Left ventricle myocardium inferior (tissue), 1 donor: Measurements from ENCODE around the gene GDF2. TPM values are rescaled to one million over a fixed set of nuclear protein-coding genes. Genes with fewer than 3 reads are reported as not detected.

Experiments used
- DNase-seq: peaks from one replicate; pipeline ENCODE4 v3.0.0-alpha.2; 2020
- H3K27ac ChIP-seq: fragments of 200-600 bp; replicated peaks from 2 replicates; pipeline ENCODE4 v1.8.0; 2021
- H3K27me3 ChIP-seq: fragments of 200-600 bp; 2 replicates; pipeline ENCODE4 v1.8.0; 2021; ENCODE audit warnings: low read depth
- H3K36me3 ChIP-seq: fragments of 200-600 bp; 2 replicates; pipeline ENCODE4 v1.8.0; 2021
- H3K4me1 ChIP-seq: fragments of 200-600 bp; 2 replicates; pipeline ENCODE4 v1.8.0; 2021
- H3K4me3 ChIP-seq: fragments of 200-600 bp; 2 replicates; pipeline ENCODE4 v1.8.0; 2021; ENCODE audit warnings: mild to moderate bottlenecking, moderate library complexity
- H3K9me3 ChIP-seq: fragments of 200-600 bp; replicated peaks from 2 replicates; pipeline ENCODE4 v1.8.0; 2021
- intact Hi-C: fragments of 100-400 bp; cut with micrococcal nuclease; formaldehyde crosslinking; loops from one replicate; pipeline ENCODE4 v1.11.0; 2022
- total RNA-seq: library from RNA; stranded (reverse); fragmentation: NEBNext Ultra II Directional; extraction: Animal tissue kit (Norgen Biotek cat#: 25700); gene quantifications from one replicate; pipeline ENCODE4 v1.2.1, GENCODE V29; 2021
- TF ChIP-seq, protein P1 (sequence below): fragments of 200-600 bp; IDR thresholded peaks from 2 replicates; pipeline ENCODE4 v1.8.0; 2021; ENCODE audit warnings: antibody characterized with exemption, mild to moderate bottlenecking, borderline replicate concordance
- donor health status: DM: no; HTN: yes; CAD: no; lungs with severe emphysema.

GDF2 gene
- total RNA-seq, 1 donor from 2014 or later: not detected

GRCh38 chr10:47332946-47333345 is 10.7 kb downstream of the GDF2 start:
- Histone ChIP-seq H3K4me3 (no peak overlapping the region), H3K4me1 (no peaks in the 10 kb centered on the region), H3K27me3 (peaks cover 19% of the 10 kb centered on the region), H3K36me3 (no peaks in the 10 kb centered on the region), H3K9me3 (no peaks in the 10 kb centered on the region), H3K27ac (no peak overlapping the region)
- intact Hi-C loops: no loop called here
- TF ChIP-seq, protein P1, sequence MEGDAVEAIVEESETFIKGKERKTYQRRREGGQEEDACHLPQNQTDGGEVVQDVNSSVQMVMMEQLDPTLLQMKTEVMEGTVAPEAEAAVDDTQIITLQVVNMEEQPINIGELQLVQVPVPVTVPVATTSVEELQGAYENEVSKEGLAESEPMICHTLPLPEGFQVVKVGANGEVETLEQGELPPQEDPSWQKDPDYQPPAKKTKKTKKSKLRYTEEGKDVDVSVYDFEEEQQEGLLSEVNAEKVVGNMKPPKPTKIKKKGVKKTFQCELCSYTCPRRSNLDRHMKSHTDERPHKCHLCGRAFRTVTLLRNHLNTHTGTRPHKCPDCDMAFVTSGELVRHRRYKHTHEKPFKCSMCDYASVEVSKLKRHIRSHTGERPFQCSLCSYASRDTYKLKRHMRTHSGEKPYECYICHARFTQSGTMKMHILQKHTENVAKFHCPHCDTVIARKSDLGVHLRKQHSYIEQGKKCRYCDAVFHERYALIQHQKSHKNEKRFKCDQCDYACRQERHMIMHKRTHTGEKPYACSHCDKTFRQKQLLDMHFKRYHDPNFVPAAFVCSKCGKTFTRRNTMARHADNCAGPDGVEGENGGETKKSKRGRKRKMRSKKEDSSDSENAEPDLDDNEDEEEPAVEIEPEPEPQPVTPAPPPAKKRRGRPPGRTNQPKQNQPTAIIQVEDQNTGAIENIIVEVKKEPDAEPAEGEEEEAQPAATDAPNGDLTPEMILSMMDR: no peak
- no peak for DNase-seq

- no peak for DNase-seq
Observed at GRCh38 chr10:47333532-47333931, 11.3 kb downstream of the GDF2 start.

DNA sequence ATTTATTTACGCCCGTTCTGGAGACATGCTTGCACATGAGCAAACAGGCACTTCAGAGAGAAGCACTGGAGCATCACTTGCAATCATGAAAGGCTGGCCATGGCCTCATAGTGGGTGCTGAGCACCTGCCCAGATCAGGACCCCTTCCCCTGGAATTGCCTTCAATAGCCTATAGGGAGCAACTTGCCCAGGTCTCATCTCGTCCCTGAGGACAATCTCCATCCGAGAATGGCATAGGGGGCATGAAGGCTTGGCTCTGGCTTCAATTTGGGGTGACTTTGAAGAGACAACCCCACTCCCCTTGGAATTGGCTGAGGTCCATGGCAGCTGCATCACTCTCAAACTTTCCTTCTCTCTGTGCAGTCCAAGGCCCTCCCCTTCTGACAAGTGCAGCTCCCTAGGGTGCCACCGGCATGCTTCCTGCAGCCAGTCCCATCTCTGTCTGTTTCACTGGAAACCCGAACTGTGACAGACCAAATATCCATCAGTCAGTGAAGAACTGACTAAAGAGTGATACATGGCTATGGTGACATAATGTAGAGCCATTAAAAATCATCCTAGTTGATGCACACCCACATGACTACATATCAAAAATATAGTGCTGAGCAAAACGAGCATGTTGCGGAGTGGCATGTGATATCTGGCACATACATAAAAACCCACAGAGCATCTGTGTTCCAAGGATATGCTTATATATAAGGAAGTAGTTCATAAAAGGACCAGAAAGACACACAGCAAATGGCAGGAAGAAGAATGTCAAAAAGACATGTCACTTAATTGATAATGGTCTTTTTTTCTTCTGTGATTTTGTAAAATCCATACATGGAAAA is 12.4 kb downstream of the GDF2 start:
- no peak for DNase-seq
- Histone ChIP-seq H3K4me3 (no peak overlapping the region), H3K27me3 (peaks cover 33% of the 10 kb centered on the region), H3K27ac (no peak overlapping the region), H3K4me1 (no peaks in the 10 kb centered on the region), H3K9me3 (no peaks in the 10 kb centered on the region), H3K36me3 (no peaks in the 10 kb centered on the region)
- TF ChIP-seq, protein P1: no peak
- intact Hi-C loops: no loop called here

More at GRCh38 chr10:47333532-47333931, 11.3 kb downstream of the GDF2 start:
- H3K4me1 ChIP-seq: no peaks in the 10 kb centered on the region
- H3K27ac ChIP-seq: no peak overlapping the region
- H3K36me3 ChIP-seq: no peaks in the 10 kb centered on the region
- intact Hi-C loops: no loop called here
- TF ChIP-seq, protein P1: no peak
- H3K27me3 ChIP-seq: peaks cover 25% of the 10 kb centered on the region
- no peak overlapping the region for H3K4me3 ChIP-seq
- no peaks in the 10 kb centered on the region for H3K9me3 ChIP-seq

- Histone ChIP-seq H3K27me3 (peaks cover 39% of the 10 kb centered on the region), H3K4me1 (no peaks in the 10 kb centered on the region), H3K27ac (no peak overlapping the region), H3K9me3 (no peaks in the 10 kb centered on the region), H3K36me3 (no peaks in the 10 kb centered on the region), H3K4me3 (no peak overlapping the region)
- DNase-seq: no peak
- intact Hi-C loops: no loop called here
- TF ChIP-seq, protein P1: no peak
Observed at GRCh38 chr10:47335906-47336305, 13.7 kb downstream of the GDF2 start.

DNA sequence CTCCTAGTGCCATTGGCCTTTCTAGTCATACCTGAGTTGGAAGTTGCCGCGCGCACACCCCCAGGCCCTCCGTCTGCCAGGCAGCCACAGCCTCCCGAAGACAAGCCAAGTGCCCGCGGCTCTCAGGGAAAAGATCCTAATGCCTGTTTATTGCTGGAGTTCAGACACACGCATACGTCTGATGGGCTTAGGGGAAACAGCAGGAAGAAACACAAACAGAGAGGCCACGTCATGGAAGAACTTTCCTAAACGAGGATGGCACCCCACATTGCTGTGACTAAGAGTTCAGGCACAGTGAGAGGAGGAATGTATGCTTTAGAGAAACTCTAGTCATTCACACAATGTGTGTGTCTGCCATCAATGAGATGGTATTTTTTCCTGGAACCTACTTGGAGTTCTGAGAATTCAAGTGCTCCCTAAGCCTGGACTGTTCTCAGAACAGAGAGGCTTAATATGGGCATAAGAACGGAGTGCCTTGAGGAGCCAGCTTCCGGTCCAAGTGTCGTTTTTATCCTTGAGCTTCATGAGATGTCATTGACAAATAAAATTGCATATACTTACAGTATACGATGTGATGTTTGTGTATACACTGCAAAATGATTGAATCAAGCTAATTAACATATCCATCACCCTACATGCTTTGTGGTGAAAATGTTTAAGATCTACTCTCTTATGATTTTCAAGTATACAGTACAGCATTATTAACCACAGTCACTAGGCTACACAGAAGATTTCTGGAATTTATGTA is 14.3 kb downstream of the GDF2 start:
- H3K27me3 ChIP-seq: peaks cover 42% of the 10 kb centered on the region
- no peaks in the 10 kb centered on the region for H3K36me3 ChIP-seq
- intact Hi-C loops: no loop called here
- H3K9me3 ChIP-seq: no peaks in the 10 kb centered on the region
- H3K4me3 ChIP-seq: no peak overlapping the region
- no peaks in the 10 kb centered on the region for H3K4me1 ChIP-seq
- no peak for DNase-seq
- TF ChIP-seq, protein P1: no peak
- no peak overlapping the region for H3K27ac ChIP-seq
